K562 (cell line): Measurements from ENCODE around the gene ZNF106. TPM values are rescaled to one million over a fixed set of nuclear protein-coding genes. Genes with fewer than 3 reads are reported as not detected.

ENCODE experiments used
- ATAC-seq: fragments of 200-7000 bp; cut with Tn5 transposase; 3 replicates; pipeline ENCODE4 v1.9.1; 2020; ENCODE audit warnings: moderate library complexity
- BruUV-seq: library from RNA; stranded (reverse); fragments of 400-500 nt; replicated peaks from 2 replicates; lab custom pipeline; 2021; lab: Mats Ljungman, UMichigan
- CTCF ChIA-PET: fragments of 300-600 bp; formaldehyde crosslinking; extraction: SDS; loops from one replicate; lab custom pipeline; 2021; ENCODE audit warnings: low intra/inter-chr PET ratio; lab: Yijun Ruan, JAX
- POLR2A ChIA-PET: fragments of 300-600, 350-650 bp; sonication (Branson Sonifier 250); formaldehyde crosslinking; extraction: SDS; loops from one replicate; lab custom pipeline; 2021; ENCODE audit warnings: antibody characterized with exemption, inconsistent platforms; lab: Yijun Ruan, JAX
- DNase-seq, 4 experiments: peaks; one replicate each; pipeline versions ENCODE4 v3.0.0 to v3.0.0-alpha.2; 2011 to 2018; ENCODE audit warnings: low spot score in 3 of 4, mixed read lengths in 3 of 4; ENCODE audit errors: extremely low read depth in 1 of 4
- FAIRE-seq: peaks from 2 replicates; lab custom pipeline; 2011; peaks lifted over from hg19 to GRCh38; lab: Jason Lieb, UNC
- H2AFZ ChIP-seq: 2 replicates; pipeline ENCODE4 v1.6.0; 2011; ENCODE audit warnings: low read depth, low read length, control low read depth, inconsistent platforms
- H3K27ac ChIP-seq: fragments of 200-600 bp; 3 replicates; pipeline ENCODE4 v1.8.0; 2011; ENCODE audit warnings: low read depth, mild to moderate bottlenecking, control low read depth, inconsistent platforms, low read length, moderate library complexity, mixed read lengths; ENCODE audit errors: extremely low read depth
- H3K27me3 ChIP-seq, 2 experiments: fragments of 300-600 bp in 1 of 2; 2 replicates in 1 of 2; 3 replicates in 1 of 2; pipeline versions ENCODE4 v1.6.0 to v1.8.0; 2011; ENCODE audit warnings: inconsistent platforms in 2 of 2, low read length in 2 of 2, mild to moderate bottlenecking in 1 of 2, mixed read lengths in 1 of 2, moderate library complexity in 1 of 2; ENCODE audit not compliant: control insufficient read depth in 2 of 2, insufficient read depth in 2 of 2
- H3K36me3 ChIP-seq: fragments of 300-600 bp; 3 replicates; pipeline ENCODE4 v1.8.0; 2011; ENCODE audit warnings: mild to moderate bottlenecking, low read length, inconsistent platforms; ENCODE audit not compliant: control insufficient read depth, insufficient read depth
- H3K4me1 ChIP-seq, 2 experiments: fragments of 200-600 bp in 1 of 2; replicated peaks in 1 of 2; 2 replicates in 1 of 2; 3 replicates in 1 of 2; pipeline versions ENCODE4 v1.5.1 to v1.8.0; 2011; ENCODE audit warnings: inconsistent platforms in 2 of 2, low read length in 2 of 2, mild to moderate bottlenecking in 1 of 2, mixed read lengths in 1 of 2, moderate library complexity in 1 of 2; ENCODE audit not compliant: control insufficient read depth in 2 of 2, insufficient read depth in 2 of 2
- H3K4me2 ChIP-seq: 2 replicates; pipeline ENCODE4 v1.6.1; 2011; ENCODE audit warnings: low read length, control low read depth, inconsistent platforms, mixed read lengths; ENCODE audit not compliant: insufficient read depth
- H3K4me3 ChIP-seq: fragments of 200-600 bp; sonication (generic), shearing (Covaris generic); 2 replicates; pipeline ENCODE4 v1.5.1; 2016; ENCODE audit warnings: control low read depth, inconsistent platforms
- H3K79me2 ChIP-seq: fragments of 200-600 bp; 3 replicates; pipeline ENCODE4 v1.8.0; 2011; ENCODE audit warnings: low read length, inconsistent platforms; ENCODE audit not compliant: control insufficient read depth, insufficient read depth
- H3K9ac ChIP-seq, 2 experiments: 2 replicates each; pipeline versions ENCODE4 v1.6.0 to v1.6.1; 2011; ENCODE audit warnings: low read depth in 2 of 2, low read length in 2 of 2, control low read depth in 1 of 2, inconsistent platforms in 1 of 2, mild to moderate bottlenecking in 1 of 2, mixed read lengths in 1 of 2; ENCODE audit not compliant: insufficient read depth in 1 of 2
- H3K9me1 ChIP-seq: one replicate; pipeline ENCODE4 v1.6.0; 2011; ENCODE audit warnings: inconsistent platforms, mild to moderate bottlenecking, low read length, moderate library complexity; ENCODE audit not compliant: control insufficient read depth, insufficient read depth
- H3K9me3 ChIP-seq: replicated peaks from 2 replicates; pipeline ENCODE4 v1.5.1; 2011; ENCODE audit warnings: low read depth, low read length, inconsistent platforms; ENCODE audit not compliant: control insufficient read depth, insufficient read depth
- H4K20me1 ChIP-seq: replicated peaks from 2 replicates; pipeline ENCODE4 v1.6.1; 2011; ENCODE audit warnings: low read length, inconsistent platforms, mixed read lengths; ENCODE audit not compliant: control insufficient read depth, insufficient read depth
- BCL6 ChIP-seq: fragments of 250-450 bp; sonication (Bioruptor Pico); IDR thresholded peaks from 2 replicates; pipeline ENCODE4 v1.4.0; 2020
- EZH2 ChIP-seq: IDR thresholded peaks from 2 replicates; pipeline ENCODE4 v1.6.1; 2012; ENCODE audit warnings: low read depth, mild to moderate bottlenecking, inconsistent platforms, low read length, borderline replicate concordance
- MCM7 ChIP-seq, 2 experiments: fragments of 450-650 bp; IDR thresholded peaks; 2 replicates each; pipeline ENCODE4 v1.6.1; 2016 to 2018
- PRPF4 ChIP-seq: fragments of 200-400 bp; formaldehyde crosslinking; IDR thresholded peaks from one replicate; pipeline ENCODE4 v1.6.1; 2017; ENCODE audit warnings: low read length, low read depth, mild to moderate bottlenecking; ENCODE audit not compliant: insufficient read depth, poor library complexity, severe bottlenecking
- RFX5 ChIP-seq: IDR thresholded peaks from 2 replicates; pipeline ENCODE4 v1.6.1; 2011; ENCODE audit warnings: low read depth, mild to moderate bottlenecking, improper control_type of control experiment, low read length
- ZNF695 ChIP-seq: fragments of 450-650 bp; formaldehyde crosslinking; IDR thresholded peaks from 2 replicates; pipeline ENCODE4 v1.4.0; 2020; ENCODE audit warnings: mild to moderate bottlenecking, moderate library complexity
- WGBS: fragments of 100-300 bp; shearing (Covaris generic); methylation state at CpG from one replicate; pipeline ENCODE4 v1.1.6; 2016; ENCODE audit warnings: low coverage, mixed read lengths; ENCODE audit not compliant: insufficient coverage; ENCODE audit errors: missing lambda C conversion rate; 5-methylcytosine and 5-hydroxymethylcytosine counted together
- in situ Hi-C: fragments of 300-500 bp; cut with MboI; formaldehyde crosslinking; loops from 4 replicates; pipeline ENCODE4 v1.15.0; 2018; ENCODE audit warnings: inconsistent platforms, mixed read lengths
- intact Hi-C: fragments of 100-400 bp; cut with micrococcal nuclease; formaldehyde crosslinking; loops from 2 replicates; pipeline ENCODE4 v1.14.2; 2022
- polyA plus RNA-seq, 8 experiments: library from polyadenylated mRNA; depleted of rRNA in 4 of 8; stranded (reverse) in 5 of 8; unstranded in 3 of 8; fragments of >200 nt; fragmentation: Nextera tagmentation in 2 of 8; fragmentation: Illumina TruSeq in 1 of 8; extraction: Ambion mirVana in 2 of 8; extraction: Trizol in 1 of 8; gene quantifications; 2 replicates each; pipeline versions ENCODE4 v1.2.1 to v1.2.3, GENCODE V29; 2011 to 2014; ENCODE audit warnings: inconsistent platforms in 1 of 8, missing spikeins in 1 of 8
- total RNA-seq, 7 experiments: library from RNA; depleted of rRNA in 6 of 7; stranded (reverse); fragments of >200 nt in 6 of 7; fragmentation: Illumina TruSeq in 2 of 7; extraction: Trizol in 2 of 7; gene quantifications; 2 replicates each; pipeline versions ENCODE4 v1.2.1 to v1.2.3, GENCODE V29; 2011 to 2021; ENCODE audit warnings: low replicate concordance in 1 of 7

The ZNF106 gene
- total and polyA plus RNA-seq, 9 of the 15 experiments (the other 6 are each of a cell fraction or from before 2014, with no cell fraction given), result 14.4 to 55.3 (median 33.7) TPM

DNA sequence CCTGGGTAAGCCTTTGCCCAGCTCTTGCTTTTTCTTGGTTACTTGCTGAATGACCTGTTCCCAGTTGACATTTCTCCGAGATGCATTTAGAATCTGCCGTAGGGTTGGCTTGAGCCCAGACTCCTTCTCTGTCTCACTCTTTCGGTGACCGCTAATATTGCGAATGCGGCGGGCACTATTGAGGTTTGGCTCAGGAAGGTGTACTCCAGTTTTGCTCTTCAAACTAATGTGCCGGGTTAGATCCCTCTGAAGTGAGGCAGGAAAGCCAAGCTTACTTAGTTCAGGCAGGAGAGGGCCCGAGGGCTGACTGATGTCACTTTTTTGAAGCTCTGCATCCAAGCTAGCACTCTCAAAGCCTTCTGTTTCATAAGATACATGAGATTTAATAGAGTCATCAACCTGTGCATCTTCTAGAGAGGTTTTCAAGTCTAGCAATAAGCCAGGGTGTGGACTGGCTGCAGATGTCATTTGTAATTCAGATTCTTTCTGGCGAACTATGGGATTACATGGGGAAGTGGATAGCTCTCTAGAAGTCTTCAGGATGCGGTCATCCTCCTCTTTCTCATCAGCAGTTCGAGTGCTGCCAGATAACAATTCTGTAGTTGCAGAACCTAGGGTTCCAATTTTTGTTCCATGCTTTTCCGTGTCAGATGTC lies 41.0 kb downstream of the ZNF106 start:
- Histone ChIP-seq H3K4me3 (no peak overlapping the region), H3K4me2 (no peak overlapping the region), H4K20me1 (no peaks in the 10 kb centered on the region)
- WGBS, result 93% methylated on average over 12 of the region's 13 CpGs
- no peak for TF ChIP-seq ZNF695 (CRISPR knock-in tag)
- TF ChIP-seq BCL6 (CRISPR knock-in tag), result no peak
- TF ChIP-seq EZH2, result no peak
- TF ChIP-seq, all 486 proteins: peak for 0
- Histone ChIP-seq H2AFZ (no peak overlapping the region), H3K27ac (no peak overlapping the region), H3K36me3 (peaks cover 79% of the 10 kb centered on the region), H3K4me1 (no peaks in the 10 kb centered on the region), H3K9ac (no peak overlapping the region), H3K79me2 (no peaks in the 10 kb centered on the region), H3K9me1 (no peaks in the 10 kb centered on the region), H3K9me3 (no peaks in the 10 kb centered on the region), H3K27me3 (no peaks in the 10 kb centered on the region)
- DNase-seq, result no peak
- CTCF ChIA-PET, result no interaction called here
- no peak for ATAC-seq
- no TSS peak for BruUV-seq
- POLR2A ChIA-PET, result no interaction called here
- in situ Hi-C loops (no loop called here), intact Hi-C loops (no loop called here)
- no peak for FAIRE-seq

DNA sequence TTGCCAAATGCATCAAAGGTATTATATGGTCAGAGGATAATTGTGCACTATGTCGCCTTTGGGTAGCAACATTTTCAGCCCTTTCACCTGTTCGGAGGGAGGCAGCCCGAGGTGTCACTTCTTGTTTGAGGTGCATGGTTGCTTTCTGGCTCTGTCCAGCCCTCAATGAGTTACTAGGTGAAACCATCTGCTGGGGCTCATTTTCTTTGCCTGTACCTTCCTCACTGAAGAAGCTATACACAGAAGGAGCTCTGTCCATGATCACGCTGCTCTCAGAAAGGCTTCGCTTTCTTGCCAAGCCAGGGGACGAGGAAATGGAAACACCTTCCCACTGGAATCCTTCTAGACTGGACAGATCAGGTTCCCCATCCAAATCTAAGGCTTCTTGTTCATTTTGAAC lies 42.7 kb downstream of the ZNF106 start:
- Histone ChIP-seq H2AFZ (no peak overlapping the region), H3K9me1 (no peaks in the 10 kb centered on the region), H3K36me3 (peaks cover 82% of the 10 kb centered on the region), H3K27me3 (no peaks in the 10 kb centered on the region), H3K4me3 (no peak overlapping the region), H3K4me2 (no peak overlapping the region), H3K9ac (no peak overlapping the region), H3K4me1 (no peaks in the 10 kb centered on the region), H4K20me1 (no peaks in the 10 kb centered on the region), H3K79me2 (no peaks in the 10 kb centered on the region), H3K27ac (no peak overlapping the region), H3K9me3 (no peaks in the 10 kb centered on the region)
- ChIA-PET CTCF (no interaction called here), POLR2A (no interaction called here)
- TF ChIP-seq RFX5 (no peak), MCM7 (IDR thresholded peaks at IDR 0.05) (no peak), PRPF4 (no peak)
- no TSS peak for BruUV-seq
- intact Hi-C loops, result no loop called here
- ATAC-seq, result no peak
- FAIRE-seq, result no peak
- 90% methylated on average over 6 of the region's 6 CpGs for WGBS
- DNase-seq, result no peak
- in situ Hi-C loops, result no loop called here
